Measurements from ENCODE around the gene PITPNM3.

DNA sequence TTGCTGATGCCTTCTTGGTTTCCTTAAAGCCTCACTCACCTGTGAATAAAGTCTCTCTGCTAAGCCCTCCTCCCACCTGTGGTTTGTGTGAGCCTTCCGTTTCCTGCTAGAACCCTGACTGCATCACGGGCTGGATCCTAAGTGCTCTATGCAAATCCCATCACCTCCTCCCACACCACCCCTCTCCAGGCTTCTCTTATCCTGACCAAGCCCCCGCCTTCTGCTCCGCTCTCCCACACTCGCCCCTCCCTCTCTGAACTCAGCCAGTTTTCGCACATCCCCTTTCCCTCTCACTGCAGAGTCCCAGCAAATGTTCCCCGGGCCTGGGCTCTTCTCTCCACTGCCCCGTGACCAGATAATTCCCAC lies 60.3 kb downstream of the PITPNM3 start:
- TF ChIP-seq, protein P1, sequence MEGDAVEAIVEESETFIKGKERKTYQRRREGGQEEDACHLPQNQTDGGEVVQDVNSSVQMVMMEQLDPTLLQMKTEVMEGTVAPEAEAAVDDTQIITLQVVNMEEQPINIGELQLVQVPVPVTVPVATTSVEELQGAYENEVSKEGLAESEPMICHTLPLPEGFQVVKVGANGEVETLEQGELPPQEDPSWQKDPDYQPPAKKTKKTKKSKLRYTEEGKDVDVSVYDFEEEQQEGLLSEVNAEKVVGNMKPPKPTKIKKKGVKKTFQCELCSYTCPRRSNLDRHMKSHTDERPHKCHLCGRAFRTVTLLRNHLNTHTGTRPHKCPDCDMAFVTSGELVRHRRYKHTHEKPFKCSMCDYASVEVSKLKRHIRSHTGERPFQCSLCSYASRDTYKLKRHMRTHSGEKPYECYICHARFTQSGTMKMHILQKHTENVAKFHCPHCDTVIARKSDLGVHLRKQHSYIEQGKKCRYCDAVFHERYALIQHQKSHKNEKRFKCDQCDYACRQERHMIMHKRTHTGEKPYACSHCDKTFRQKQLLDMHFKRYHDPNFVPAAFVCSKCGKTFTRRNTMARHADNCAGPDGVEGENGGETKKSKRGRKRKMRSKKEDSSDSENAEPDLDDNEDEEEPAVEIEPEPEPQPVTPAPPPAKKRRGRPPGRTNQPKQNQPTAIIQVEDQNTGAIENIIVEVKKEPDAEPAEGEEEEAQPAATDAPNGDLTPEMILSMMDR (IDR thresholded peaks at IDR 0.05): no peak
- TF ChIP-seq POLR2A (IDR thresholded peaks at IDR 0.05): no peak
